ENCODE data around the gene PGA3. TPM values are rescaled to one million over a fixed set of nuclear protein-coding genes. Genes with fewer than 3 reads are reported as not detected.

PGA3 gene
- polyA plus RNA-seq, 3 donors, result 1.4 to 4.1 (median 1.9) TPM

DNA sequence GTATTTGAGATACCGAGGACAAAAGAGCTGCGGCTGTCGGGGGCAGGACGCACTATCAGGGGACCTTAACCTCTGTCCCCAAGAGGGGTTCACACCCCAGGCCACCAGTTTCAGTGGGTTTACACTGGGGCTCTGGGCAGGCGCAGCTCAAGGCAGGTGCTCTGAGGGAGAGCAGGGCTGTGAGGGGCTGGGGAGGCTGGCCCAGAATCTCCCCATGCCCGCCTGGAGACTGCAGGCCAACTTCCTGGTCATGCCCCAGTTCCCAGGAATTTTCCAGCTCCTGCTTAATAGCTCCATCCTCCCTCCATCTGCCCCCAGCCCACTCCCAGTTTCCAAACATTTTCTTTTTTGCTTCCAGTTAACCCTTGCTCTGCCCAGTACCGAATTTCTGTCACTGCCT is 7.6 kb upstream of the PGA3 start:
- Histone ChIP-seq H2AFZ (ENCODE audit: insufficient read depth, low read depth, low read length, poor library complexity, severe bottlenecking) (no peak overlapping the region), H3K27ac (ENCODE audit: low read depth in 1 of 2, low read length in 2 of 2) (no peak overlapping the region), H3K27me3 (ENCODE audit: control insufficient read depth in 2 of 2, insufficient read depth in 2 of 2, low read length in 2 of 2) (peaks cover 0 to 5% of the 10 kb centered on the region in 2 donors), H4K20me1 (ENCODE audit: insufficient read depth, low read length) (no peaks in the 10 kb centered on the region), H3K79me2 (ENCODE audit: insufficient read depth, low read length) (no peaks in the 10 kb centered on the region), H3K4me2 (replicated peaks; ENCODE audit: extremely low read depth, low read length, poor library complexity, severe bottlenecking) (no peak overlapping the region), H3K4me3 (replicated peaks in 1 of 3; ENCODE audit: low read depth in 2 of 3, low read length in 3 of 3) (no peak overlapping the region), H3K9ac (ENCODE audit: insufficient read depth, low read length, poor library complexity, severe bottlenecking) (no peak overlapping the region), H3K4me1 (ENCODE audit: control insufficient read depth in 1 of 2, insufficient read depth in 2 of 2, low read length in 2 of 2) (no peaks in the 10 kb centered on the region), H3K36me3 (replicated peaks in 1 of 2; ENCODE audit: control insufficient read depth in 1 of 2, insufficient read depth in 2 of 2, low read length in 2 of 2) (no peaks in the 10 kb centered on the region), H3K9me3 (replicated peaks in 1 of 2; ENCODE audit: control insufficient read depth in 1 of 2, insufficient read depth in 1 of 2, low read length in 2 of 2) (peaks cover 0 to 12% of the 10 kb centered on the region in 2 donors)
- peaks cover 10% of the 10 kb centered on the region for H3K4me1 Mint-ChIP-seq
- no peak for DNase-seq
- H3K36me3 Mint-ChIP-seq, result no peaks in the 10 kb centered on the region
- H3K27ac Mint-ChIP-seq, result peak overlapping the region in 1 of 7 donors; percentile 8
- peaks cover 3 to 13% (median 8%) of the 10 kb centered on the region in 7 donors for H3K9me3 Mint-ChIP-seq
- H3K27me3 Mint-ChIP-seq (ENCODE audit: low read depth in 3 of 3), result peaks cover 10 to 22% (median 12%) of the 10 kb centered on the region in 3 donors
- 96% methylated on average over 5 of the region's 7 CpGs for WGBS (ENCODE audit: insufficient coverage)
- intact Hi-C loops (cut with micrococcal nuclease), result no loop called here
- TF ChIP-seq, protein P1, sequence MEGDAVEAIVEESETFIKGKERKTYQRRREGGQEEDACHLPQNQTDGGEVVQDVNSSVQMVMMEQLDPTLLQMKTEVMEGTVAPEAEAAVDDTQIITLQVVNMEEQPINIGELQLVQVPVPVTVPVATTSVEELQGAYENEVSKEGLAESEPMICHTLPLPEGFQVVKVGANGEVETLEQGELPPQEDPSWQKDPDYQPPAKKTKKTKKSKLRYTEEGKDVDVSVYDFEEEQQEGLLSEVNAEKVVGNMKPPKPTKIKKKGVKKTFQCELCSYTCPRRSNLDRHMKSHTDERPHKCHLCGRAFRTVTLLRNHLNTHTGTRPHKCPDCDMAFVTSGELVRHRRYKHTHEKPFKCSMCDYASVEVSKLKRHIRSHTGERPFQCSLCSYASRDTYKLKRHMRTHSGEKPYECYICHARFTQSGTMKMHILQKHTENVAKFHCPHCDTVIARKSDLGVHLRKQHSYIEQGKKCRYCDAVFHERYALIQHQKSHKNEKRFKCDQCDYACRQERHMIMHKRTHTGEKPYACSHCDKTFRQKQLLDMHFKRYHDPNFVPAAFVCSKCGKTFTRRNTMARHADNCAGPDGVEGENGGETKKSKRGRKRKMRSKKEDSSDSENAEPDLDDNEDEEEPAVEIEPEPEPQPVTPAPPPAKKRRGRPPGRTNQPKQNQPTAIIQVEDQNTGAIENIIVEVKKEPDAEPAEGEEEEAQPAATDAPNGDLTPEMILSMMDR (IDR thresholded peaks at IDR 0.05), result no peak
- H3K4me3 Mint-ChIP-seq, result peak overlapping the region in 1 of 2 donors; percentile 30

DNA sequence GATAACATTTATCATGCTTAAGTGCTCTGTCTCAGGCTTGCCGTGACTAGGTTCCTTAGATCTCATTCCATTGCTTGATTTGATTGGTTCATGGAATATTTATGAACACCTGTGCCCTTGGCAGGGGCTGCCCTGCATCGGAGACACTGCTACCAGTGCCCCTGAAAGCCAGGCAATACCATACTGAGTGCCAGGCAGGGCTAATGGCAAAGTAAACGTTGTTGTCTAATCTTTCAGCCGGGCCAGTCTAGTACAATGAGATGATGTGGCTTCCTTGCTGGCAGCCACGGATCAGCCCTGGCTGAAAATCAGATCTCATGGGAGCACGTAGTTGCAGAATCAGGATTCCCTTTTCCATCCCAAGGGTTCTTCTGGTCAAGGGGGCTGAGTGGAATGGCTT is 5.0 kb upstream of the PGA3 start:
- Mint-ChIP-seq H3K4me3 (no peak overlapping the region), H3K9me3 (peaks cover 6 to 20% (median 12%) of the 10 kb centered on the region in 7 donors), H3K36me3 (peaks cover 0 to 6% of the 10 kb centered on the region in 2 donors), H3K27ac (no peak overlapping the region), H3K4me1 (peaks cover 13% of the 10 kb centered on the region), H3K27me3 (ENCODE audit: low read depth in 3 of 3) (peaks cover 14 to 26% (median 16%) of the 10 kb centered on the region in 3 donors)
- no peak overlapping the region for H3K9ac ChIP-seq (ENCODE audit: insufficient read depth, low read length, poor library complexity, severe bottlenecking)
- H3K9me3 ChIP-seq (replicated peaks in 1 of 2; ENCODE audit: control insufficient read depth in 1 of 2, insufficient read depth in 1 of 2, low read length in 2 of 2), result peaks cover 0 to 17% of the 10 kb centered on the region in 2 donors
- H3K36me3 ChIP-seq (replicated peaks in 1 of 2; ENCODE audit: control insufficient read depth in 1 of 2, insufficient read depth in 2 of 2, low read length in 2 of 2), result no peaks in the 10 kb centered on the region
- TF ChIP-seq, protein P1 (IDR thresholded peaks at IDR 0.05), result no peak
- no peak overlapping the region for H2AFZ ChIP-seq (ENCODE audit: insufficient read depth, low read depth, low read length, poor library complexity, severe bottlenecking)
- intact Hi-C loops (cut with micrococcal nuclease), result no loop called here
- no peak overlapping the region for H3K27ac ChIP-seq (ENCODE audit: low read depth in 1 of 2, low read length in 2 of 2)
- H3K4me3 ChIP-seq (replicated peaks in 1 of 3; ENCODE audit: low read depth in 2 of 3, low read length in 3 of 3), result no peak overlapping the region
- H3K4me2 ChIP-seq (replicated peaks; ENCODE audit: extremely low read depth, low read length, poor library complexity, severe bottlenecking), result no peak overlapping the region
- no peaks in the 10 kb centered on the region for H4K20me1 ChIP-seq (ENCODE audit: insufficient read depth, low read length)
- DNase-seq, result no peak
- 89% methylated on average over 3 of the region's 6 CpGs for WGBS (ENCODE audit: insufficient coverage)
- H3K4me1 ChIP-seq (ENCODE audit: control insufficient read depth in 1 of 2, insufficient read depth in 2 of 2, low read length in 2 of 2), result peaks cover 11 to 14% of the 10 kb centered on the region in 2 donors
- peaks cover 0 to 5% of the 10 kb centered on the region in 2 donors for H3K27me3 ChIP-seq (ENCODE audit: control insufficient read depth in 2 of 2, insufficient read depth in 2 of 2, low read length in 2 of 2)
- no peaks in the 10 kb centered on the region for H3K79me2 ChIP-seq (ENCODE audit: insufficient read depth, low read length)

All from CD14-positive monocyte (primary cell).